ENCODE measurements around the gene CLIC6. TPM values are rescaled to one million over a fixed set of nuclear protein-coding genes. Genes with fewer than 3 reads are reported as not detected.

Gene CLIC6
- total and polyA plus RNA-seq, 9 of the 15 experiments (the other 6 are each of a cell fraction or from before 2014, with no cell fraction given) = not detected

- ChIA-PET CTCF (ENCODE audit: low intra/inter-chr PET ratio) (no interaction called here), POLR2A (no interaction called here)
- Histone ChIP-seq H3K79me2 (ENCODE audit: control insufficient read depth, insufficient read depth, low read length) (no peaks in the 10 kb centered on the region), H3K9me1 (ENCODE audit: control insufficient read depth, insufficient read depth, low read length) (no peaks in the 10 kb centered on the region), H3K4me3 (no peak overlapping the region), H3K27ac (ENCODE audit: extremely low read depth, low read depth, low read length) (no peak overlapping the region), H3K36me3 (ENCODE audit: control insufficient read depth, insufficient read depth, low read length) (no peaks in the 10 kb centered on the region), H3K9ac (ENCODE audit: insufficient read depth in 1 of 2, low read depth in 2 of 2, low read length in 2 of 2) (no peak overlapping the region), H3K27me3 (ENCODE audit: control insufficient read depth in 2 of 2, insufficient read depth in 2 of 2, low read length in 2 of 2) (no peaks in the 10 kb centered on the region; a peak in 1 of 5 replicates), H3K4me2 (ENCODE audit: insufficient read depth, low read length) (no peak overlapping the region), H3K4me1 (replicated peaks in 1 of 2; ENCODE audit: control insufficient read depth in 2 of 2, insufficient read depth in 2 of 2, low read length in 2 of 2) (no peaks in the 10 kb centered on the region), H4K20me1 (replicated peaks; ENCODE audit: control insufficient read depth, insufficient read depth, low read length) (no peaks in the 10 kb centered on the region), H2AFZ (ENCODE audit: low read depth, low read length) (no peak overlapping the region), H3K9me3 (replicated peaks; ENCODE audit: control insufficient read depth, insufficient read depth, low read depth, low read length) (peaks cover 7% of the 10 kb centered on the region; the same call in 1 of the 2 replicates)
- DNase-seq (ENCODE audit: extremely low read depth in 1 of 4, low spot score in 3 of 4) (no peak), FAIRE-seq (no peak), ATAC-seq (no peak)
- TF ChIP-seq ZNF507 (tag; conservative IDR thresholded peaks at IDR 0.05) (no peak), SIN3B (IDR thresholded peaks at IDR 0.05; ENCODE audit: low read depth) (no peak), E2F8 (IDR thresholded peaks at IDR 0.05; ENCODE audit: low read depth, partially characterized antibody) (no peak), FOSL1 (tag; conservative IDR thresholded peaks at IDR 0.05) (peak; percentile 74), ATF3 (IDR thresholded peaks at IDR 0.05) (peak; percentile 51; the same call in 1 of the 2 replicates), ATF3 (CRISPR knock-in tag; conservative IDR thresholded peaks at IDR 0.05) (no peak), JUN (IDR thresholded peaks at IDR 0.05; ENCODE audit: borderline replicate concordance, low read depth, low read length) (0 out of 2 replicates have a peak, but pooled peaks have one; percentile 11), JUN (CRISPR knock-in tag; IDR thresholded peaks at IDR 0.05; ENCODE audit: borderline replicate concordance) (no peak), JUND (IDR thresholded peaks at IDR 0.05; ENCODE audit: borderline replicate concordance, low read depth, low read length) (peak; percentile 66; the same call in 1 of the 2 replicates), JUND (tag; IDR thresholded peaks at IDR 0.05; ENCODE audit: borderline replicate concordance, low read depth, low read length) (no peak)
- in situ Hi-C loops (cut with MboI) = no loop called here
- intact Hi-C loops (cut with micrococcal nuclease) = no loop called here
- WGBS (ENCODE audit: insufficient coverage, low coverage, missing lambda C conversion rate) = 0% methylated on average over 3 of the region's 3 CpGs
- BruUV-seq (replicated peaks) = no TSS peak
Measured at GRCh38 chr21:34766862-34767261, 98.1 kb downstream of the CLIC6 start.

Other genes starting within 250 kb of the CLIC6 start
- gene SMIM34, start 245.0 kb upstream of the CLIC6 start, total RNA-seq (2014; rRNA removed) = not detected in 2 replicates
- gene SMIM34, start 245.0 kb upstream of the CLIC6 start, total RNA-seq (2014; rRNA removed; fragmentation: Illumina TruSeq; extraction: Trizol) = not detected in 2 replicates
- not detected in 2 replicates for gene SMIM34, start 245.0 kb upstream of the CLIC6 start, total RNA-seq (2015; rRNA removed; fragmentation: Illumina TruSeq; extraction: Trizol)
- not detected in 2 replicates for gene SMIM34, start 245.0 kb upstream of the CLIC6 start, total RNA-seq (2021)
- gene SMIM34, start 245.0 kb upstream of the CLIC6 start, polyA plus RNA-seq (2011; rRNA removed) = not detected in 2 replicates
- not detected in 2 replicates for gene SMIM34, start 245.0 kb upstream of the CLIC6 start, polyA plus RNA-seq (2014; fragmentation: Illumina TruSeq; extraction: Trizol)
- not detected for gene SMIM34, start 245.0 kb upstream of the CLIC6 start, polyA plus RNA-seq (2014; fragmentation: Nextera tagmentation; extraction: Ambion mirVana)
- gene SMIM34, start 245.0 kb upstream of the CLIC6 start, polyA plus RNA-seq (2014; rRNA removed) = not detected in 2 replicates
- gene KCNE1, start 156.8 kb upstream of the CLIC6 start, total RNA-seq (2014; rRNA removed) = 0.12 TPM in 1 of 2 replicates, not detected in the other
- 0.16 and 0.22 TPM in 2 replicates for gene KCNE1, start 156.8 kb upstream of the CLIC6 start, total RNA-seq (2014; rRNA removed; fragmentation: Illumina TruSeq; extraction: Trizol)
- gene KCNE1, start 156.8 kb upstream of the CLIC6 start, total RNA-seq (2015; rRNA removed; fragmentation: Illumina TruSeq; extraction: Trizol) = 0.07 and 0.11 TPM in 2 replicates
- gene KCNE1, start 156.8 kb upstream of the CLIC6 start, total RNA-seq (2021) = 0.16 and 0.34 TPM in 2 replicates
- 0.09 and 0.22 TPM in 2 replicates for gene KCNE1, start 156.8 kb upstream of the CLIC6 start, polyA plus RNA-seq (2011; rRNA removed)
- gene KCNE1, start 156.8 kb upstream of the CLIC6 start, polyA plus RNA-seq (2014; fragmentation: Illumina TruSeq; extraction: Trizol) = 0.07 and 0.08 TPM in 2 replicates
- gene KCNE1, start 156.8 kb upstream of the CLIC6 start, polyA plus RNA-seq (2014; fragmentation: Nextera tagmentation; extraction: Ambion mirVana) = not detected
- 0.05 TPM in 1 of 2 replicates, not detected in the other for gene KCNE1, start 156.8 kb upstream of the CLIC6 start, polyA plus RNA-seq (2014; rRNA removed)
- gene RCAN1, start 53.9 kb upstream of the CLIC6 start, total RNA-seq (2014; rRNA removed) = 11.9 TPM in 2 replicates
- gene RCAN1, start 53.9 kb upstream of the CLIC6 start, total RNA-seq (2014; rRNA removed; fragmentation: Illumina TruSeq; extraction: Trizol) = 16.5 and 16.9 TPM in 2 replicates
- gene RCAN1, start 53.9 kb upstream of the CLIC6 start, total RNA-seq (2015; rRNA removed; fragmentation: Illumina TruSeq; extraction: Trizol) = 12.3 and 14.7 TPM in 2 replicates
- gene RCAN1, start 53.9 kb upstream of the CLIC6 start, total RNA-seq (2021) = 14.0 and 15.5 TPM in 2 replicates
- 5.3 and 9.9 TPM in 2 replicates for gene RCAN1, start 53.9 kb upstream of the CLIC6 start, polyA plus RNA-seq (2011; rRNA removed)
- gene RCAN1, start 53.9 kb upstream of the CLIC6 start, polyA plus RNA-seq (2014; fragmentation: Illumina TruSeq; extraction: Trizol) = 13.4 and 14.9 TPM in 2 replicates
- 1 to 10 TPM; 4.4 to 6.1 TPM for gene RCAN1, start 53.9 kb upstream of the CLIC6 start, polyA plus RNA-seq (2014; fragmentation: Nextera tagmentation; extraction: Ambion mirVana)
- gene RCAN1, start 53.9 kb upstream of the CLIC6 start, polyA plus RNA-seq (2014; rRNA removed) = 12.3 and 15.0 TPM in 2 replicates